ENCODE results near the gene PHETA1.

PHETA1 gene

DNA sequence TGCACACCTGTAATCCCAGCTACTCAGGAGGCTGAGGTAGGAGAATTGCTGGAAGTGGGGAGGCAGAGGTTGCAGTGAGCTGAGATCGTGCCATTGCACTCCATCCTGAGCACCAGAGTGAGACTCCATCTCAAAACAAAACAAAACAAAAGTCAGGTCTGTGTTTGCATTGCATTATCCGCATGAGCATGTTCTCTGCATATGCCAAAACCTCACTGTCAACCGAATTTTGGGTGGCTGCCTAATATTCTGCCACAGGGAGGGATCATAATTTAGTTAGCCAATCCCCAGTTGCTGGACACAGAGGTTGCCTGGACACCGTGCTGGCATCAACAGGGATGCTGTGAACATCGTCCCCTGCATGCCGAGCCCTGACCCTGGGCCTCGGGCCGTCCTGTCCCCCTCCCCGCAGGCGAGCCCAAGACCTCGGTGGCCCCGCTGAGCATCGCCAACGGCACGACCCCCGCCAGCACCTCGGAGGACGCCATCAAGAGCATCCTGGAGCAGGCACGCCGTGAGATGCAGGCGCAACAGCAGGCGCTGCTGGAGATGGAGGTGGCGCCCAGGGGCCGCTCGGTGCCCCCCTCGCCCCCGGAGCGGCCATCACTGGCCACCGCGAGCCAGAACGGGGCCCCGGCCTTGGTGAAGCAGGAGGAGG is 49.2 kb downstream of the PHETA1 start:
- no peak for DNase-seq

DNA sequence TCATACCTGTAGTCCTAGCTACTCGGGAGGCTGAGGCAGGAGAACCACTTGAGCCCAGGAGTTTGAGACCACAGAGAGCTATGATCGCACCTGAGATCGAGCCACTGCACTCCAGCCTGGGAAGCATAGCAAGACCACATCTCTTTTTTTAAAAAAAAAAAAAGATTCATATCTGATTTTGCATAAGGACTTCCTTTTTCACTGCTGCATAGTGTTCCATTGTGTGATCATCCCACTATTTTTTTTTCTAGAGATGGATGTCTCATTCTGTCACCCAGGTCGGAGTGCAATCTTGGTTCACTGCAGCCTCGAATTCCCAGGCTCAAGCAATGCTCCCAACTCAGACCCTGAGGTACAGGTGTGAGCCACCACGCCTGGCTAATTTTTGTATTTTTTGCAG is 50.4 kb downstream of the PHETA1 start:
- no peak for DNase-seq

DNA sequence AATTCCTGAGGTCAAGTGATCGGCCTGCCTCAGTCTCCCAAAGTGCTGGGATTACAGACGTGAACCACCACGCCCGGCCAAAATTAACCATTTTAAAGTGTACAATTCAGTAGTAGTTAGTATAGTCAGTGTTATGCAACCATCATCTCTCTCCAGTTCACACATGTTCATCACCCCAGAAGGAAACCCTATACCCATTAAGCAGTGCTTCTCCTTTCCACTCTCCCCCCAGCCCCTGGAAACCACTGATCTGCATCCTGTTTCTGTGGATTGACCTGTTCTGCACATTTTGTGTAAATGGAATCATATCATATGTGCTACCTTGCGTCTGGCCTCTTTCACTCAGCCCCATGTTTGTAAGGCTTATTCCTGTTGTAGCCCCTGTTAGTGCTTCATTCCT is 52.2 kb downstream of the PHETA1 start:
- no peak for DNase-seq

DNA sequence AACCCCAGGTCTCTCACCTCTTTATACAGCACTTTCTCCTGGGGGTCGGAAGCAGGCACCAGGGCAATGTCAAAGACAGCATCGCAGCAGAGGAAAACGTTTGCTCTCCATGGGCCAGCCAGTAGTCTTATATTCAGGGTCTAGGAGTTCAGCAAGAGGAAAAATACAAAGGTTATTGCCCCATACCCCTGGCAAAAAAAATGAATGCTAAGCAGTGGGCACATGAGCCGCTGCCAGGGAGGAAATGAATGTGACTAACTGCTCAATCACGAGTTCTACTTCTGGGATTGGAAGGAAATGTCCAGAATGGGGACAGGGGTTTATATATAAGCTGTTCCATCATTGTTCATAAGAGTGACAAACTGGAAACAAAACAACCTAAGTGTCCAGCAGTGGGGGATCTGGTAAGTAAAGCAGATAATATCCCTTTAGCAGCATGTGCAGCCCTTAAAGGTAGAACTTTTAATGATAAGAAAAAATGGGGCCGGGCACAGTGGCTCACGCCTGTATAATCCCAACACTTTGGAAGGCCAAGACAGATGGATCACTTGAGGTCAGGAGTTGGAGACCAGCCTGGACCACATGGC is 53.8 kb downstream of the PHETA1 start:
- no peak for DNase-seq

DNA sequence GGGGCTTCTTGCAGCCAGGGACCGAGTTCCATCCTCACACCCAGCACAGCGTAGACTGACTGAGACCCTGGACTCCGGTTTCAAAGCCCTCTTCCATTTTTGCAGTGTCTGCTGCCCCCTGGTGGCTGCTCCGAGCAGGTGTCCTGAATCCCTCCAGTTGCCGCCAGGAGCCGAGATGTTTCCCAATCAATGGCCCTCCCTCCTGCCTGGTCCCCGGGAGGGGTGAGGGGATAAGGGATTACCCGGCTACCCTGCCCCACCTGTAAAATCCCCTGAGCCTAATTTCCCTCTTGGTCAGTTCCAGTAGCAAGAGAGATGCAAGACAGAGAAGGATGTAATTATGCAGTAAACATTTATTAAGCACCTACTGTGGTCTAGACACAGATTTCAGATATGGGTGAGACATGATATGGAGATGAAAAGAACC is 55.0 kb downstream of the PHETA1 start:
- DNase-seq = peak; percentile 76

DNA sequence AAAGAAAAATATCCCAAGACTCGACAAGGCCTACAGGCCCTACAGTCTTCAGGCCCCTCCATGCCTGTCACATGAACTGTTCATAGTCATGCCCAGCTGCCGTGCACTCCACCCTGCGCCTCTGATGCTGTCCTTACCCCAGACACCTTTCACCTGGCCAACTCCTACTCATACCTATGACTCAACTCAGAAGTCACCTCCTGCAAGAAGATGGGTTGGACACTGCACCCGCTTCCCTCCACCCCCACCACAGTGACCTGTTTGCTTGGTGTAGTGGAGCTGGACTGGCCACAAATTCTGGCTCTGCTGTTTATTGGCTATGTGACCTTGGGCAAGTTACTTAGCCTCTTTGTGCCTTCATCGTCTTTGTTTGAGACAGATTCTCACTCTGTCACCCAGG is 56.2 kb downstream of the PHETA1 start:
- no peak for DNase-seq

DNA sequence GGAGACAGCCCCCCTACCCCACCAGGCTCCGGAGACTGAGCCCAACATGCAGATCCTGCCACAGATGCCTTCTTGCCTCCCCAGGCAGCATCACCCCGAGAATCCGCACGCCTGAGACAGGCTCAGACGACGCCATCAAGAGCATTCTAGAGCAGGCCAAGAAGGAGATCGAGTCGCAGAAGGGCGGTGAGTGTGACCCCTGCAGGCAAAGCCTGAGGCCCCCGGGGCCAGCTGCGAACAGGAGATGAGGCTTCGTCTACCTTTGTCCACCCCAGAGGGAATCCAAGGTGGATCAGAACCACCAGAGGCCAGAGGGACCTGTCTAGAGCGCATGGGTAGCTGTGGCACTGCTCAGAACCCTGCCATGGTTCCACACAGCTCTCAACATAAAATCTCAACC is 56.9 kb downstream of the PHETA1 start:
- no peak for DNase-seq

DNA sequence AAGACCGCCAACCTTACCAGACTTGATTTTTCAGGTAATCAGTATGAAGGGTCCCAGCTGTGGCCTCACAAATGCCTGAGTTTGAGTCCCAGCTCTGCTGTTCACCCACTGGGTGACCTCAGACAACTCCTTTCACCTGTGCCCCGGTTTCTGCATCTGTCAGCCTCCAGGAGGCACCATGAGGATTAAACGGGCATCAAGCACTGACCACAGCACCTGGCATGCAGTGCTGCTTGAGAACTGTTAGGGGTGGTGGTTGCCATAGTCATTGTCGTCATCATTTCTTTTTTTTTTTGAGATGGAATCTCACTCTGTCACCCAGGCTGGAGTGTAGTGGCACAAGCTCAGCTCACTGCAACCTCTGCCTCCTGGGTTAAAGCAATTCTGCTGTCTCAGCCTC is 57.9 kb downstream of the PHETA1 start:
- no peak for DNase-seq
